ENCODE results near the gene YBX3.

The YBX3 gene

DNA sequence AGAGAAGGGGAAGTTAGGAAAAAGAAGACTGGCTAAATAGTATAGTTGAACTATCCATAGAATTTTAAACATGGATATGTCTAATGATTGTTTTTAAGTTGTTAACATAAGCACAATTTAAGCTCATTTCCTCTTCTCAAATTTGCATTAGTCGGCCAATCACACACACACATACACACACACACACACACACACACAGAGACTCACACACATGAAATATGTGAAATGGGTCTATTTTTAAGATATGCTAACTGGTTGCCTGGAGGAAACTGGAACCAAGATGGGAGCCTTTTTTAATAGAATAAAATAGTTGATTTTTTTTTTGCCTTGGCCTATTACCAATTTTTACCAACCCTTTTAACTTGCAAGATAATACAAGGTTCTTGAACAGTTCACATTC, 25.3 kb downstream of the YBX3 start:
- Histone ChIP-seq H3K9ac (ENCODE audit: low read length) (no peak overlapping the region), H3K36me3 (ENCODE audit: control insufficient read depth in 1 of 2, insufficient read depth in 2 of 2, low read length in 2 of 2) (peaks cover 5 to 12% of the 10 kb centered on the region in 2 experiments), H4K8ac (ENCODE audit: low read depth, low read length) (no peak overlapping the region), H2BK5ac (ENCODE audit: low read depth, low read length, poor library complexity) (no peak overlapping the region), H3K9me3 (ENCODE audit: insufficient read depth, low read depth, low read length) (no peaks in the 10 kb centered on the region), H3K4me1 (ENCODE audit: control insufficient read depth in 1 of 2, insufficient read depth in 2 of 2, low read length in 2 of 2) (no peaks in the 10 kb centered on the region), H3K23ac (ENCODE audit: low read length) (no peak overlapping the region), H3K4me2 (ENCODE audit: low read length) (no peak overlapping the region), H2BK12ac (ENCODE audit: low read length) (no peak overlapping the region), H3K27me3 (ENCODE audit: insufficient read depth, low read length) (no peaks in the 10 kb centered on the region), H3K27ac (ENCODE audit: low read depth, low read length) (no peak overlapping the region), H3K79me2 (ENCODE audit: control insufficient read depth, insufficient read depth, low read length, poor library complexity) (no peaks in the 10 kb centered on the region), H2AFZ (ENCODE audit: insufficient read depth, low read length, poor library complexity) (no peak overlapping the region), H3K18ac (ENCODE audit: low read length) (no peak overlapping the region), H3K4ac (ENCODE audit: low read depth, low read length) (no peak overlapping the region), H3K14ac (ENCODE audit: low read length) (no peak overlapping the region), H2AK5ac (ENCODE audit: low read length) (no peak overlapping the region), H4K91ac (ENCODE audit: low read depth, low read length) (no peak overlapping the region), H3K79me1 (ENCODE audit: low read length) (no peaks in the 10 kb centered on the region), H3K4me3 (ENCODE audit: low read depth, low read length) (no peak overlapping the region), H2BK120ac (ENCODE audit: insufficient read depth, low read length, poor library complexity) (no peak overlapping the region), H4K12ac (ENCODE audit: low read depth, low read length) (no peak overlapping the region)
- DNase-seq = no peak
- WGBS (ENCODE audit: extremely low coverage, insufficient coverage, insufficient read length) = no CpG with 5 or more reads among the region's 1 CpG

GRCh38 chr12:10697156-10697555, 26.0 kb downstream of the YBX3 start:
- Histone ChIP-seq H2AK5ac (ENCODE audit: low read length) (no peak overlapping the region), H3K79me1 (ENCODE audit: low read length) (no peaks in the 10 kb centered on the region), H3K79me2 (ENCODE audit: control insufficient read depth, insufficient read depth, low read length, poor library complexity) (no peaks in the 10 kb centered on the region), H4K91ac (ENCODE audit: low read depth, low read length) (no peak overlapping the region), H3K4me3 (ENCODE audit: low read depth, low read length) (no peak overlapping the region), H4K12ac (ENCODE audit: low read depth, low read length) (no peak overlapping the region), H2BK120ac (ENCODE audit: insufficient read depth, low read length, poor library complexity) (no peak overlapping the region), H3K4me2 (ENCODE audit: low read length) (no peak overlapping the region), H2BK12ac (ENCODE audit: low read length) (no peak overlapping the region), H3K14ac (ENCODE audit: low read length) (no peak overlapping the region), H3K36me3 (ENCODE audit: control insufficient read depth in 1 of 2, insufficient read depth in 2 of 2, low read length in 2 of 2) (peaks cover 5 to 10% of the 10 kb centered on the region in 2 experiments), H2AFZ (ENCODE audit: insufficient read depth, low read length, poor library complexity) (no peak overlapping the region), H3K27ac (ENCODE audit: low read depth, low read length) (no peak overlapping the region), H2BK5ac (ENCODE audit: low read depth, low read length, poor library complexity) (no peak overlapping the region), H3K9me3 (ENCODE audit: insufficient read depth, low read depth, low read length) (no peaks in the 10 kb centered on the region), H3K4ac (ENCODE audit: low read depth, low read length) (no peak overlapping the region), H3K4me1 (ENCODE audit: control insufficient read depth in 1 of 2, insufficient read depth in 2 of 2, low read length in 2 of 2) (no peaks in the 10 kb centered on the region), H4K8ac (ENCODE audit: low read depth, low read length) (no peak overlapping the region), H3K23ac (ENCODE audit: low read length) (no peak overlapping the region), H3K9ac (ENCODE audit: low read length) (no peak overlapping the region), H3K18ac (ENCODE audit: low read length) (no peak overlapping the region), H3K27me3 (ENCODE audit: insufficient read depth, low read length) (no peaks in the 10 kb centered on the region)
- no CpG with 5 or more reads among the region's 2 CpGs for WGBS (ENCODE audit: extremely low coverage, insufficient coverage, insufficient read length)
- no peak for DNase-seq

DNA sequence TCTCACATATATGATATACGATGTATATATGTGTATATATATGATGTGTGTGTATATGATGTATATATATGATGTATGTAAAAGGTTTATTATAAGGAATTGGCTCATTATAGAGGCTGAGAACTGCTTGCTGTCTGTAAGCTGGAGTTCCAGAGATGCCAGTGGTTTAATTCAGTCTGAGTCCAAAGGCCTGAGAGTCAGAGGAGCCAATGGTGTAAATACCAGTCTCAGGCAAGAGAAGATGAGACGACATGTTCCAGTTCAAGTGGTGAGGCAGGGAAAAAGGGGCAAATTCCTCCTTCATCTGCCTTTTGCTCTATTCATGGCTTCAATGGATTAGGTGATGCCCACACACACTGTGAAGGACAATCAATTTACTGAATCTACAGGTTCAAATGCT, 32.2 kb downstream of the YBX3 start:
- no peak overlapping the region for H2BK12ac ChIP-seq (ENCODE audit: low read length)
- no peak overlapping the region for H2BK120ac ChIP-seq (ENCODE audit: insufficient read depth, low read length, poor library complexity)
- H3K4me1 ChIP-seq (ENCODE audit: control insufficient read depth in 1 of 2, insufficient read depth in 2 of 2, low read length in 2 of 2) = no peaks in the 10 kb centered on the region
- no peak overlapping the region for H3K4me2 ChIP-seq (ENCODE audit: low read length)
- no peaks in the 10 kb centered on the region for H3K79me2 ChIP-seq (ENCODE audit: control insufficient read depth, insufficient read depth, low read length, poor library complexity)
- no peak overlapping the region for H3K4me3 ChIP-seq (ENCODE audit: low read depth, low read length)
- no peak for DNase-seq
- no peak overlapping the region for H4K91ac ChIP-seq (ENCODE audit: low read depth, low read length)
- H3K27me3 ChIP-seq (ENCODE audit: insufficient read depth, low read length) = no peaks in the 10 kb centered on the region
- no peak overlapping the region for H4K12ac ChIP-seq (ENCODE audit: low read depth, low read length)
- no peaks in the 10 kb centered on the region for H3K79me1 ChIP-seq (ENCODE audit: low read length)
- no peak overlapping the region for H2AK5ac ChIP-seq (ENCODE audit: low read length)
- H3K23ac ChIP-seq (ENCODE audit: low read length) = peak overlapping the region; percentile 37
- no peak overlapping the region for H3K14ac ChIP-seq (ENCODE audit: low read length)
- no CpG with 5 or more reads among the region's 2 CpGs for WGBS (ENCODE audit: extremely low coverage, insufficient coverage, insufficient read length)
- H2BK5ac ChIP-seq (ENCODE audit: low read depth, low read length, poor library complexity) = no peak overlapping the region
- no peak overlapping the region for H3K9ac ChIP-seq (ENCODE audit: low read length)
- H4K8ac ChIP-seq (ENCODE audit: low read depth, low read length) = no peak overlapping the region
- H3K9me3 ChIP-seq (ENCODE audit: insufficient read depth, low read depth, low read length) = no peaks in the 10 kb centered on the region
- no peaks in the 10 kb centered on the region for H3K36me3 ChIP-seq (ENCODE audit: control insufficient read depth in 1 of 2, insufficient read depth in 2 of 2, low read length in 2 of 2)
- H3K27ac ChIP-seq (ENCODE audit: low read depth, low read length) = no peak overlapping the region
- no peak overlapping the region for H2AFZ ChIP-seq (ENCODE audit: insufficient read depth, low read length, poor library complexity)
- no peak overlapping the region for H3K4ac ChIP-seq (ENCODE audit: low read depth, low read length)
- H3K18ac ChIP-seq (ENCODE audit: low read length) = no peak overlapping the region

DNA sequence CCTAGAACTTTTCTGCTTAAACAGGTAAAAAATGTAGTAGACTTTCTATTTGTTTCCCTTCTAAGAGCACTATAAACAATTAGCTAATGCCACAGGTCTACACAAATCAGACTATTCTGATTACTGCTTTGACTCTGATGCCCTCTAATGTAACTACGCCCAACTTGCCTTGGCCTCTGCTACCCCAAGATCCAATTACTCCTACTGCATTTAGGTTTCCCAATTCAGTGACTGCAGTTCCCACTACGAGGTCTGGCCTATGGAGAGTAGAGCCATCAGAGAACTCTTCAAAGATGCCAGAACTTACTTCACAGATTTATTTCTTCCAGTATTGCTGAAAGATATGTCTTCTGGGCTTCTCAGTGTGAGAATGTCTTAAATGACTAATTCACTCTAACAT, 34.0 kb downstream of the YBX3 start:
- no peak overlapping the region for H3K4ac ChIP-seq (ENCODE audit: low read depth, low read length)
- WGBS (ENCODE audit: extremely low coverage, insufficient coverage, insufficient read length) = no CpG with 5 or more reads among the region's 2 CpGs
- H3K23ac ChIP-seq (ENCODE audit: low read length) = no peak overlapping the region
- no peak overlapping the region for H4K8ac ChIP-seq (ENCODE audit: low read depth, low read length)
- H4K12ac ChIP-seq (ENCODE audit: low read depth, low read length) = no peak overlapping the region
- H2AK5ac ChIP-seq (ENCODE audit: low read length) = no peak overlapping the region
- no peak overlapping the region for H4K91ac ChIP-seq (ENCODE audit: low read depth, low read length)
- no peak overlapping the region for H2BK120ac ChIP-seq (ENCODE audit: insufficient read depth, low read length, poor library complexity)
- H3K4me1 ChIP-seq (ENCODE audit: control insufficient read depth in 1 of 2, insufficient read depth in 2 of 2, low read length in 2 of 2) = no peaks in the 10 kb centered on the region
- H3K27ac ChIP-seq (ENCODE audit: low read depth, low read length) = no peak overlapping the region
- H3K79me2 ChIP-seq (ENCODE audit: control insufficient read depth, insufficient read depth, low read length, poor library complexity) = no peaks in the 10 kb centered on the region
- H3K9me3 ChIP-seq (ENCODE audit: insufficient read depth, low read depth, low read length) = no peaks in the 10 kb centered on the region
- no peak overlapping the region for H2BK5ac ChIP-seq (ENCODE audit: low read depth, low read length, poor library complexity)
- no peak overlapping the region for H3K18ac ChIP-seq (ENCODE audit: low read length)
- H3K36me3 ChIP-seq (ENCODE audit: control insufficient read depth in 1 of 2, insufficient read depth in 2 of 2, low read length in 2 of 2) = no peaks in the 10 kb centered on the region
- no peaks in the 10 kb centered on the region for H3K79me1 ChIP-seq (ENCODE audit: low read length)
- H3K14ac ChIP-seq (ENCODE audit: low read length) = no peak overlapping the region
- no peak overlapping the region for H3K9ac ChIP-seq (ENCODE audit: low read length)
- no peak overlapping the region for H2BK12ac ChIP-seq (ENCODE audit: low read length)
- H3K4me3 ChIP-seq (ENCODE audit: low read depth, low read length) = no peak overlapping the region
- H2AFZ ChIP-seq (ENCODE audit: insufficient read depth, low read length, poor library complexity) = no peak overlapping the region
- DNase-seq = no peak
- no peaks in the 10 kb centered on the region for H3K27me3 ChIP-seq (ENCODE audit: insufficient read depth, low read length)
- H3K4me2 ChIP-seq (ENCODE audit: low read length) = no peak overlapping the region
